ENCODE data around the gene TGM1. TPM values are rescaled to one million over a fixed set of nuclear protein-coding genes. Genes with fewer than 3 reads are reported as not detected.
A peak's percentile ranks its signal among the peaks of the same experiment; 100 is the strongest.
"Not testable (repeated sequence)": the region's sequence is repeated elsewhere in the genome, so short reads cannot be mapped to it uniquely, and the experiment has no call there.

TGM1 gene
- total RNA-seq, 4 donors from 2014 or later = 566 to 1,879 (median 1,037) TPM

GRCh38 chr14:24226473-24226872 is 36.5 kb downstream of the TGM1 start:
- Histone ChIP-seq H3K4me3 (no peak overlapping the region), H3K36me3 (peaks cover 0 to 20% (median 0%) of the 10 kb centered on the region in 3 donors), H3K27me3 (no peaks in the 10 kb centered on the region), H3K9me3 (no peaks in the 10 kb centered on the region), H3K4me1 (peaks cover 9 to 20% (median 14%) of the 10 kb centered on the region in 3 donors), H3K27ac (no peak overlapping the region)
- intact Hi-C loops (cut with DNase I) = no loop called here
- DNase-seq = no peak
- 64 to 78% methylated on average over 1 of the region's 1 CpG for WGBS, 2 donors
- no peak for TF ChIP-seq CTCF (IDR thresholded peaks at IDR 0.05)

DNA sequence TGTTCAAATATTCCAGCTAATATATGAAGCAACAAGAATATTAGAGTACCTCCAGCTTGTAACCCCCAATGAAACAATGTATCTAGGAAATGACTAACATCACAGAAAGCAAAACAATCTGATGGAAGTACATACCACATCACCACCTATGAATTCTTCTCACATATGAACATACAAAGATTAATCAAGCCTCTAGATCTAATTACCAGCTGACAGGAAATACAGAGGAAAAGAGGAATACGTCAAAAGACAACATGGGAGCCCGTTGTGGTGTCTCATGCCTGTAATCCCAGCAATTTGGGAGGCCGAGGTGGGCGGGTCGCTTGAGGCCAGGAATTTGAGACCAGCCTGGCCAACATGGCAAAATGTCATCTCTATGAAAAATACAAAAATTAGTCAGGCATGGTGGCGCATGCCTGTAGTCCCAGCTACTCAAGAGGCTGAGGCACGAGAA is 38.3 kb downstream of the TGM1 start:
- peak overlapping the region in 1 of 4 donors; percentile 24 for H3K27ac ChIP-seq
- H3K27me3 ChIP-seq = no peaks in the 10 kb centered on the region
- DNase-seq = no peak
- no peak for TF ChIP-seq CTCF (IDR thresholded peaks at IDR 0.05)
- no peak for TF ChIP-seq POLR2A (IDR thresholded peaks at IDR 0.05)
- intact Hi-C loops (cut with DNase I) = no loop called here
- 75 to 80% methylated on average over 7 of the region's 7 CpGs for whole genome bisulfite sequencing, 2 donors
- peaks cover 0 to 20% (median 0%) of the 10 kb centered on the region in 3 donors for H3K36me3 ChIP-seq
- no peaks in the 10 kb centered on the region for H3K9me3 ChIP-seq
- peaks cover 0 to 7% (median 1%) of the 10 kb centered on the region in 3 donors for H3K4me1 ChIP-seq
- H3K4me3 ChIP-seq = no peak overlapping the region

DNA sequence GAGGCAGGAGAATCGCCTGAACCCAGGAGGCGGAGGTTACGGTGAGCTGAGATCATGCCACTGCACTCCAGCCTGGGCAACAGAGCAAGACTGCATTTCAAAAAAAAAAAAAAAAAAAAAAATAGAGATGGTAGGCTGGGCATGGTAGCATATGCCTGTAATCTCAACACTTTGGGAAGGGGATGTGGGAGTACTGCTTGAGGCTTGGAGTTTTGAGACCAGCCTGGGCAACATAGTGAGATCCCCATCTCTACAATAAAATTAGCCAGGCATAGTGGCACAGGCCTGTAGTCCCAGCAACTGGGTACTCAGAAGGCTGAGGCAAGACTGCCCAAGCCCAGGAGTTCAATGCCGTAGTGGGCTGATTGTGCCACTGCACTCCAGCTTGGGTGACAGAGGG is 40.0 kb downstream of the TGM1 start:
- H3K36me3 ChIP-seq = peaks cover 0 to 17% (median 0%) of the 10 kb centered on the region in 3 donors
- H3K9me3 ChIP-seq; H3K27ac ChIP-seq; intact Hi-C loops (cut with DNase I); H3K4me1 ChIP-seq; H3K27me3 ChIP-seq; DNase-seq; H3K4me3 ChIP-seq: not testable (repeated sequence)
- WGBS, 2 donors = 95% methylated on average over 4 of the region's 4 CpGs

DNA sequence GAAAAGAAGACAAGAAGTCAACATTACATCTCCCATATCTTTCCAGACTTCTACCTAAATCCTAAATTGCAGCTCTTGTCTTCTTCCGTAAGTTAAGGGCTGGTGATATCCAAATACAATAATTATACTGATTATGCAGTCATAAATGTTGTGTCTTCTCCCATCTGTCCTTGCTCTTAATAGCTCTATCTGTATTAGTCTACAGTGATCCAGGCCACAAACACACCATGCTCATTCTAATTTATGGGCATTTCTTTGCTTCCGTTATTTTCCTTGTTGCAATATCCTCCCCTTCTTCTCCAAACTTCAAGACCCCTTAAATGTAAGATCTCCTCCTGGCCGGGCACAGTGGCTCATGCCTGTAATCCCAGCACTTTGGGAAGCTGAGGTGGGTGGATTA is 43.5 kb downstream of the TGM1 start:
- no peaks in the 10 kb centered on the region for H3K27me3 ChIP-seq
- no peak for DNase-seq
- WGBS, 2 donors = 50 to 62% methylated on average over 2 to 3 of the region's 3 CpGs
- no peak for TF ChIP-seq POLR2A (IDR thresholded peaks at IDR 0.05)
- TF ChIP-seq CTCF (IDR thresholded peaks at IDR 0.05) = no peak
- H3K9me3 ChIP-seq = no peaks in the 10 kb centered on the region
- H3K4me1 ChIP-seq = peaks cover 0 to 22% (median 12%) of the 10 kb centered on the region in 3 donors
- peaks cover 0 to 19% (median 0%) of the 10 kb centered on the region in 3 donors for H3K36me3 ChIP-seq
- H3K27ac ChIP-seq = no peak overlapping the region
- no peak overlapping the region for H3K4me3 ChIP-seq
- intact Hi-C loops (cut with DNase I) = no loop called here

DNA sequence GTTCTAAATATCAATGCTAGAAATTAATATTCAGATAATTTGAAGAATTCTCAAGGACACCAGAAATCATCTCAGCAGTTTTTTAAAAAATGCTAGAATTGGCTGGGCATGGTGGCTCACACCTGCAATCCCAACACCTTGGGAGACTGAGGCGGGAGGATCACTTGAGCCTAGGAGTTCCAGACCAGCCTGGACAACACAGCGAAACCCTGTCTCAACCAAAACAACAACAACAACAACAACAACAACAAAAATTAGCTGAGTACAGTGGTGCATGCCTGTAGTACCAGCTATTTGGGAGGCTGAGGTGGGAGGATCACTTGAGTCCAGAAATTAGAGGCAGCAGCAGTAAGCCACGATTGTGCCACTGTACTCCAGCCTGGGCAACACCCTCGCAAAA is 43.9 kb downstream of the TGM1 start:
- TF ChIP-seq CTCF (IDR thresholded peaks at IDR 0.05) = no peak
- TF ChIP-seq POLR2A (IDR thresholded peaks at IDR 0.05) = no peak

GRCh38 chr14:24216876-24217275 is 46.1 kb downstream of the TGM1 start:
- H3K9me3 ChIP-seq; DNase-seq; intact Hi-C loops (cut with DNase I); H3K27me3 ChIP-seq; H3K4me3 ChIP-seq: not testable (repeated sequence)
- 80 to 100% methylated on average over 1 of the region's 1 CpG for WGBS, 2 donors
- Histone ChIP-seq H3K4me1 (peaks cover 0 to 38% (median 19%) of the 10 kb centered on the region in 3 donors), H3K27ac (peak overlapping the region in 1 of 4 donors; percentile 99), H3K36me3 (peaks cover 0 to 19% (median 0%) of the 10 kb centered on the region in 3 donors)

More for the DNA sequence above, 43.9 kb downstream of the TGM1 start:
- Histone ChIP-seq H3K4me3 (no peak overlapping the region), H3K4me1 (peaks cover 0 to 24% (median 14%) of the 10 kb centered on the region in 3 donors), H3K9me3 (no peaks in the 10 kb centered on the region), H3K27me3 (no peaks in the 10 kb centered on the region), H3K27ac (no peak overlapping the region), H3K36me3 (peaks cover 0 to 19% (median 0%) of the 10 kb centered on the region in 3 donors)
- WGBS, 2 donors = 67 to 87% methylated on average over 4 of the region's 4 CpGs
- DNase-seq = no peak
- intact Hi-C loops (cut with DNase I) = no loop called here
